A549 (cell line): ENCODE results near the gene EFCAB11. TPM values are rescaled to one million over a fixed set of nuclear protein-coding genes. Genes with fewer than 3 reads are reported as not detected.

Experiments
- ATAC-seq, 2 experiments: fragments of 200-7000 bp in 1 of 2; fragments of >200 bp in 1 of 2; cut with Nextera tagmentation in 1 of 2; cut with Tn5 transposase in 1 of 2; 3 replicates each; pipeline versions ENCODE4 v1.8.0 to v1.9.1; 2018 to 2020; ENCODE audit warnings: mild to moderate bottlenecking in 1 of 2, moderate library complexity in 1 of 2
- CTCF ChIA-PET: fragments of 300-600 bp; sonication (Branson Sonifier 250); formaldehyde crosslinking; extraction: SDS; loops from one replicate; lab custom pipeline; 2021; ENCODE audit warnings: antibody characterized with exemption, inconsistent platforms; lab: Yijun Ruan, JAX
- POLR2A ChIA-PET: fragments of 350-600 bp; formaldehyde crosslinking; extraction: SDS; loops from one replicate; lab custom pipeline; 2021; ENCODE audit warnings: antibody characterized with exemption, inconsistent platforms; lab: Yijun Ruan, JAX
- DNase-seq, 2 experiments: peaks; one replicate each; pipeline versions ENCODE4 v3.0.0 to v3.0.0-alpha.2; 2011 to 2016; ENCODE audit warnings: low read depth in 1 of 2, low spot score in 1 of 2
- FAIRE-seq: peaks from 2 replicates; lab custom pipeline; 2011; peaks lifted over from hg19 to GRCh38; lab: Jason Lieb, UNC
- H3K27ac ChIP-seq, 2 experiments: fragments of >200 bp; sonication (Bioruptor Twin); formaldehyde crosslinking; 3 replicates each; pipeline ENCODE4 v1.5.1; 2016 to 2017
- H3K4me1 ChIP-seq: fragments of >200 bp; sonication (Bioruptor Twin); formaldehyde crosslinking; 3 replicates; pipeline ENCODE4 v1.6.1; 2016
- H3K4me2 ChIP-seq: fragments of >200 bp; sonication (Bioruptor Twin); formaldehyde crosslinking; 3 replicates; pipeline ENCODE4 v1.6.1; 2016
- H3K4me3 ChIP-seq: fragments of >200 bp; sonication (Bioruptor Twin); formaldehyde crosslinking; 3 replicates; pipeline ENCODE4 v1.5.1; 2016
- H3K9me3 ChIP-seq: fragments of >200 bp; sonication (Bioruptor Twin); formaldehyde crosslinking; 3 replicates; pipeline ENCODE4 v1.6.1; 2016
- BHLHE40 ChIP-seq: IDR thresholded peaks from 2 replicates; pipeline ENCODE4 v1.6.1; 2012; ENCODE audit warnings: low read depth, low read length, inconsistent platforms
- CHD4 ChIP-seq: fragments of 200-600 bp; sonication (generic); IDR thresholded peaks from 2 replicates; pipeline ENCODE4 v1.6.1; 2016; ENCODE audit warnings: antibody characterized with exemption, mild to moderate bottlenecking, borderline replicate concordance
- EHF ChIP-seq: fragments of 250-450 bp; sonication (Bioruptor Pico); IDR thresholded peaks from 2 replicates; pipeline ENCODE4 v1.5.0; 2020; ENCODE audit warnings: mild to moderate bottlenecking
- EHMT2 ChIP-seq: fragments of 200-600 bp; sonication (generic); IDR thresholded peaks from 2 replicates; pipeline ENCODE4 v1.6.1; 2016; ENCODE audit warnings: antibody characterized with exemption, low read depth, mild to moderate bottlenecking, moderate library complexity
- ELK1 ChIP-seq: fragments of 150-350 bp; IDR thresholded peaks from 2 replicates; pipeline ENCODE4 v1.6.1; 2014; ENCODE audit warnings: low read depth, mild to moderate bottlenecking, low read length
- FOSB ChIP-seq: fragments of 250-450 bp; sonication (Bioruptor Pico); IDR thresholded peaks from 2 replicates; pipeline ENCODE4 v1.5.0; 2020; ENCODE audit warnings: mild to moderate bottlenecking, moderate library complexity
- FOSL2 ChIP-seq, 2 experiments: fragments of 450-650 bp in 1 of 2; fragments of >200 bp in 1 of 2; sonication (Bioruptor Twin) in 1 of 2; formaldehyde crosslinking; IDR thresholded peaks; 2 replicates each; pipeline versions ENCODE4 v1.5.0 to v1.6.1; 2016 to 2020; ENCODE audit warnings: mild to moderate bottlenecking in 1 of 2, moderate library complexity in 1 of 2
- FOXS1 ChIP-seq: fragments of 250-450 bp; sonication (Bioruptor Pico); IDR thresholded peaks from 2 replicates; pipeline ENCODE4 v1.5.0; 2020; ENCODE audit warnings: mild to moderate bottlenecking, moderate library complexity
- HDAC2 ChIP-seq: fragments of 200-600 bp; sonication (generic); IDR thresholded peaks from 2 replicates; pipeline ENCODE4 v1.6.1; 2016
- HOXB13 ChIP-seq: fragments of 250-450 bp; sonication (Bioruptor Pico); IDR thresholded peaks from 2 replicates; pipeline ENCODE4 v1.5.0; 2020; ENCODE audit warnings: low read depth, mild to moderate bottlenecking, moderate library complexity
- HOXB5 ChIP-seq: fragments of 250-450 bp; sonication (Bioruptor Pico); IDR thresholded peaks from 2 replicates; pipeline ENCODE4 v1.5.0; 2020; ENCODE audit warnings: mild to moderate bottlenecking, moderate library complexity
- JUN ChIP-seq, 2 experiments: fragments of >200 bp; sonication (Bioruptor Twin); formaldehyde crosslinking; IDR thresholded peaks; 2 replicates in 1 of 2; 3 replicates in 1 of 2; pipeline ENCODE4 v1.6.1; 2016 to 2017
- JUNB ChIP-seq: fragments of >200 bp; sonication (Bioruptor Twin); formaldehyde crosslinking; IDR thresholded peaks from 2 replicates; pipeline ENCODE4 v1.6.1; 2016
- KDM5A ChIP-seq: fragments of 200-600 bp; sonication (generic); IDR thresholded peaks from 2 replicates; pipeline ENCODE4 v1.6.1; 2016; ENCODE audit warnings: antibody characterized with exemption, mild to moderate bottlenecking
- MAZ ChIP-seq: fragments of 150-350 bp; IDR thresholded peaks from 2 replicates; pipeline ENCODE4 v1.6.1; 2014; ENCODE audit warnings: antibody characterized with exemption, low read depth, low read length, borderline replicate concordance
- NFE2L2 ChIP-seq: fragments of 150-350 bp; conservative IDR thresholded peaks from 2 replicates; pipeline ENCODE4 v1.6.1; 2014; ENCODE audit warnings: low read length
- NR3C1 ChIP-seq: fragments of >200 bp; sonication (Bioruptor Twin); formaldehyde crosslinking; IDR thresholded peaks from 3 replicates; pipeline ENCODE4 v1.6.1; 2017
- POLR2A ChIP-seq: IDR thresholded peaks from 2 replicates; pipeline ENCODE4 v1.6.1; 2012; ENCODE audit warnings: mild to moderate bottlenecking, low read length
- POLR2AphosphoS2 ChIP-seq: conservative IDR thresholded peaks from 2 replicates; pipeline ENCODE4 v1.6.1; 2012; ENCODE audit warnings: low read length, improper control_type of control experiment, inconsistent platforms
- RARB ChIP-seq: fragments of 250-450 bp; sonication (Bioruptor Pico); IDR thresholded peaks from 2 replicates; pipeline ENCODE4 v1.8.0; 2021; ENCODE audit warnings: mild to moderate bottlenecking, moderate library complexity
- SMC3 ChIP-seq: fragments of >200 bp; sonication (Bioruptor Twin); formaldehyde crosslinking; IDR thresholded peaks from 3 replicates; pipeline ENCODE4 v1.6.1; 2018; ENCODE audit warnings: inconsistent platforms
- SREBF2 ChIP-seq: fragments of 450-650 bp; IDR thresholded peaks from 2 replicates; pipeline ENCODE4 v1.6.1; 2014; ENCODE audit warnings: mild to moderate bottlenecking, moderate library complexity
- TP53 ChIP-seq: fragments of 250-450 bp; sonication (Bioruptor Pico); IDR thresholded peaks from 2 replicates; pipeline ENCODE4 v1.5.0; 2021; ENCODE audit warnings: mild to moderate bottlenecking, moderate library complexity
- ZC3H11A ChIP-seq: fragments of 450-650 bp; IDR thresholded peaks from 2 replicates; pipeline ENCODE4 v1.6.1; 2014; ENCODE audit warnings: antibody characterized with exemption, mild to moderate bottlenecking
- WGBS: methylation state at CpG from one replicate; pipeline ENCODE4 v1.1.6; 2017; ENCODE audit errors: missing lambda C conversion rate; 5-methylcytosine and 5-hydroxymethylcytosine counted together
- polyA plus RNA-seq, 4 experiments: library from polyadenylated mRNA; depleted of rRNA in 3 of 4; stranded (reverse); fragments of >200 nt; fragmentation: RNase III in 1 of 4; extraction: RNeasy Plus Mini Kit Qiagen cat#74134 plus additional on column Dnase treatment in 1 of 4; gene quantifications; 2 replicates in 3 of 4; 3 replicates in 1 of 4; pipeline ENCODE4 v1.2.3, GENCODE V29; 2011 to 2017
- TF ChIP-seq, protein P1 (sequence below): fragments of 250-450 bp; sonication (Bioruptor Pico); IDR thresholded peaks from 2 replicates; pipeline ENCODE4 v1.5.0; 2020; ENCODE audit warnings: low read depth, mild to moderate bottlenecking, moderate library complexity
- TF ChIP-seq, protein P2 (sequence below): fragments of >200 bp; sonication (Bioruptor Twin); formaldehyde crosslinking; IDR thresholded peaks from 2 replicates; pipeline ENCODE4 v1.6.1; 2016
- TF ChIP-seq, protein P3 (sequence below): IDR thresholded peaks from 2 replicates; pipeline ENCODE4 v1.6.1; 2012
- TF ChIP-seq, protein P4 (sequence below): fragments of >200 bp; sonication (Bioruptor Twin); formaldehyde crosslinking; IDR thresholded peaks from 3 replicates; pipeline ENCODE4 v1.6.1; 2016
- TF ChIP-seq, protein P5 (sequence below): fragments of >200 bp; sonication (Bioruptor Twin); formaldehyde crosslinking; IDR thresholded peaks from 3 replicates; pipeline ENCODE4 v1.5.1; 2016
- TF ChIP-seq, protein P6 (sequence below): IDR thresholded peaks from 2 replicates; pipeline ENCODE4 v1.6.1; 2012

Gene EFCAB11
- polyA plus RNA-seq, 2 of the 4 experiments (the other 2 are of a cell fraction) = 18.8 to 19.6 TPM

DNA sequence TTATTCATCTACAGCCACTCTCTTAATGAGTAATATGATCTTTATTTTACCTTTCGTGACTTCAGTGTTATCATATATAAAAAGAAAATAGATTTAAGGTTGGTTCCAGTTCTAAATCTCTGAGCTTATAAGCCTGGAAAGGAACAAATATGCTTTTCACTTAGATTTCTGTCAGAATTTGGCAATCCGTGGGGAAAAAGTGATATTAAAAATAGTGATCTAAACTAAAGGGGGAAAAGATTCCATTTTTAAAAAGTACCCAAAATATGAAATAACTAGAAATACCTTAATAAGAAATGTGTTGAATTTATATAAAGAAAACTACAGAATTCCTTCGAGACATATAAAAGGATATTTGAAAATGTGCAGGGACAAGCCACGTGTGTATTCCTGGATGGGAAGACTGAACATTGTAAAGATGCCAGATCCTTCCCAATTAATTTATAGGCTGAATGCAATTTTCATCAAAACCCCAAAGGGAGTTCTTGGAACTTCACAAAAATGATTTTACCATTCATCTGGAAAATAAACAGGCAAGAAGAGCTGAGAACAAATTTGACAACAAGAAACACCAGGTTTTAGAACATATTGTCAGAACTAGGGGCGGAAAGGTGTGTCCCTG, 142.5 kb downstream of the EFCAB11 start:
- no peak overlapping the region for H3K4me3 ChIP-seq
- FAIRE-seq (no peak), ATAC-seq (no peak), DNase-seq (no peak)
- CTCF ChIA-PET = interaction anchor here (1.0 kb wide), 1 partner anchor 14 kb away, joined by 3 read pairs; no protein-coding TSS in a partner anchor
- 59% methylated on average over 5 of the region's 5 CpGs for WGBS
- POLR2A ChIA-PET = no interaction called here
- H3K9me3 ChIP-seq = no peaks in the 10 kb centered on the region
- no peak overlapping the region for H3K4me2 ChIP-seq
- H3K27ac ChIP-seq = no peak overlapping the region
- TF ChIP-seq JUN (IDR thresholded peaks at IDR 0.05) (no peak), NR3C1 (no peak)
- no peaks in the 10 kb centered on the region for H3K4me1 ChIP-seq

GRCh38 chr14:89810101-89810500, 144.4 kb downstream of the EFCAB11 start:
- 66% methylated on average over 5 of the region's 5 CpGs for WGBS
- no peaks in the 10 kb centered on the region for H3K4me1 ChIP-seq
- H3K4me2 ChIP-seq = no peak overlapping the region
- no peak for FAIRE-seq
- ATAC-seq = no peak
- no peak overlapping the region for H3K27ac ChIP-seq
- DNase-seq = no peak
- TF ChIP-seq EHMT2 (no peak), HOXB13 (CRISPR knock-in tag) (no peak), KDM5A (no peak), TP53 (no peak), FOXS1 (CRISPR knock-in tag) (no peak), FOSB (no peak), HOXB5 (no peak), FOSL2 (IDR thresholded peaks at IDR 0.05) (no peak), FOSL2 (CRISPR knock-in tag; IDR thresholded peaks at IDR 0.05) (no peak), ZC3H11A (no peak), SMC3 (no peak), SREBF2 (no peak), NFE2L2 (no peak), HDAC2 (no peak), ELK1 (no peak), EHF (no peak)
- TF ChIP-seq, protein P1, sequence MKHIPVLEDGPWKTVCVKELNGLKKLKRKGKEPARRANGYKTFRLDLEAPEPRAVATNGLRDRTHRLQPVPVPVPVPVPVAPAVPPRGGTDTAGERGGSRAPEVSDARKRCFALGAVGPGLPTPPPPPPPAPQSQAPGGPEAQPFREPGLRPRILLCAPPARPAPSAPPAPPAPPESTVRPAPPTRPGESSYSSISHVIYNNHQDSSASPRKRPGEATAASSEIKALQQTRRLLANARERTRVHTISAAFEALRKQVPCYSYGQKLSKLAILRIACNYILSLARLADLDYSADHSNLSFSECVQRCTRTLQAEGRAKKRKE = no peak
- TF ChIP-seq, protein P2, sequence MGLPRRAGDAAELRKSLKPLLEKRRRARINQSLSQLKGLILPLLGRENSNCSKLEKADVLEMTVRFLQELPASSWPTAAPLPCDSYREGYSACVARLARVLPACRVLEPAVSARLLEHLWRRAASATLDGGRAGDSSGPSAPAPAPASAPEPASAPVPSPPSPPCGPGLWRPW = no peak
- ChIA-PET CTCF (no interaction called here), POLR2A (interaction anchor here (0.6 kb wide), 1 partner anchor 19 kb away, joined by 5 read pairs; no protein-coding TSS in a partner anchor)
- H3K4me3 ChIP-seq = no peak overlapping the region
- no peaks in the 10 kb centered on the region for H3K9me3 ChIP-seq

GRCh38 chr14:89807892-89808291, 146.6 kb downstream of the EFCAB11 start:
- POLR2A ChIA-PET = no interaction called here
- CTCF ChIA-PET = interaction anchor here (1.0 kb wide), 1 partner anchor 107 kb away, joined by 3 read pairs; no protein-coding TSS in a partner anchor
- WGBS = 73% methylated on average over 6 of the region's 6 CpGs
- Histone ChIP-seq H3K9me3 (no peaks in the 10 kb centered on the region), H3K27ac (no peak overlapping the region), H3K4me1 (no peaks in the 10 kb centered on the region), H3K4me3 (no peak overlapping the region), H3K4me2 (no peak overlapping the region)
- TF ChIP-seq, protein P3, sequence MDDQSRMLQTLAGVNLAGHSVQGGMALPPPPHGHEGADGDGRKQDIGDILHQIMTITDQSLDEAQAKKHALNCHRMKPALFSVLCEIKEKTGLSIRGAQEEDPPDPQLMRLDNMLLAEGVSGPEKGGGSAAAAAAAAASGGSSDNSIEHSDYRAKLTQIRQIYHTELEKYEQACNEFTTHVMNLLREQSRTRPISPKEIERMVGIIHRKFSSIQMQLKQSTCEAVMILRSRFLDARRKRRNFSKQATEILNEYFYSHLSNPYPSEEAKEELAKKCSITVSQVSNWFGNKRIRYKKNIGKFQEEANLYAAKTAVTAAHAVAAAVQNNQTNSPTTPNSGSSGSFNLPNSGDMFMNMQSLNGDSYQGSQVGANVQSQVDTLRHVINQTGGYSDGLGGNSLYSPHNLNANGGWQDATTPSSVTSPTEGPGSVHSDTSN = no peak
- TF ChIP-seq MAZ (no peak), BHLHE40 (no peak), POLR2A (no peak), EHF (no peak), CHD4 (no peak), JUNB (no peak), POLR2AphosphoS2 (no peak), RARB (CRISPR knock-in tag) (no peak), NFE2L2 (no peak)
- TF ChIP-seq, protein P4, sequence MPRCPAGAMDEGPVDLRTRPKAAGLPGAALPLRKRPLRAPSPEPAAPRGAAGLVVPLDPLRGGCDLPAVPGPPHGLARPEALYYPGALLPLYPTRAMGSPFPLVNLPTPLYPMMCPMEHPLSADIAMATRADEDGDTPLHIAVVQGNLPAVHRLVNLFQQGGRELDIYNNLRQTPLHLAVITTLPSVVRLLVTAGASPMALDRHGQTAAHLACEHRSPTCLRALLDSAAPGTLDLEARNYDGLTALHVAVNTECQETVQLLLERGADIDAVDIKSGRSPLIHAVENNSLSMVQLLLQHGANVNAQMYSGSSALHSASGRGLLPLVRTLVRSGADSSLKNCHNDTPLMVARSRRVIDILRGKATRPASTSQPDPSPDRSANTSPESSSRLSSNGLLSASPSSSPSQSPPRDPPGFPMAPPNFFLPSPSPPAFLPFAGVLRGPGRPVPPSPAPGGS = no peak
- TF ChIP-seq, protein P5, sequence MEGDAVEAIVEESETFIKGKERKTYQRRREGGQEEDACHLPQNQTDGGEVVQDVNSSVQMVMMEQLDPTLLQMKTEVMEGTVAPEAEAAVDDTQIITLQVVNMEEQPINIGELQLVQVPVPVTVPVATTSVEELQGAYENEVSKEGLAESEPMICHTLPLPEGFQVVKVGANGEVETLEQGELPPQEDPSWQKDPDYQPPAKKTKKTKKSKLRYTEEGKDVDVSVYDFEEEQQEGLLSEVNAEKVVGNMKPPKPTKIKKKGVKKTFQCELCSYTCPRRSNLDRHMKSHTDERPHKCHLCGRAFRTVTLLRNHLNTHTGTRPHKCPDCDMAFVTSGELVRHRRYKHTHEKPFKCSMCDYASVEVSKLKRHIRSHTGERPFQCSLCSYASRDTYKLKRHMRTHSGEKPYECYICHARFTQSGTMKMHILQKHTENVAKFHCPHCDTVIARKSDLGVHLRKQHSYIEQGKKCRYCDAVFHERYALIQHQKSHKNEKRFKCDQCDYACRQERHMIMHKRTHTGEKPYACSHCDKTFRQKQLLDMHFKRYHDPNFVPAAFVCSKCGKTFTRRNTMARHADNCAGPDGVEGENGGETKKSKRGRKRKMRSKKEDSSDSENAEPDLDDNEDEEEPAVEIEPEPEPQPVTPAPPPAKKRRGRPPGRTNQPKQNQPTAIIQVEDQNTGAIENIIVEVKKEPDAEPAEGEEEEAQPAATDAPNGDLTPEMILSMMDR = no peak
- TF ChIP-seq, protein P6, sequence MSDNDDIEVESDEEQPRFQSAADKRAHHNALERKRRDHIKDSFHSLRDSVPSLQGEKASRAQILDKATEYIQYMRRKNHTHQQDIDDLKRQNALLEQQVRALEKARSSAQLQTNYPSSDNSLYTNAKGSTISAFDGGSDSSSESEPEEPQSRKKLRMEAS = no peak
- FAIRE-seq (no peak), DNase-seq (no peak), ATAC-seq (no peak)
